HG02642 (cell line): ENCODE data around the gene ACCS.
A peak's percentile ranks its signal among the peaks of the same experiment; 100 is the strongest.

Experiments
- ATAC-seq: cut with Tn5 transposase; IDR thresholded peaks from one replicate; pipeline ENCODE4 v1.9.1; 2021; ENCODE audit warnings: mild to moderate bottlenecking; ENCODE audit not compliant: unreplicated experiment, poor library complexity

ACCS gene

DNA sequence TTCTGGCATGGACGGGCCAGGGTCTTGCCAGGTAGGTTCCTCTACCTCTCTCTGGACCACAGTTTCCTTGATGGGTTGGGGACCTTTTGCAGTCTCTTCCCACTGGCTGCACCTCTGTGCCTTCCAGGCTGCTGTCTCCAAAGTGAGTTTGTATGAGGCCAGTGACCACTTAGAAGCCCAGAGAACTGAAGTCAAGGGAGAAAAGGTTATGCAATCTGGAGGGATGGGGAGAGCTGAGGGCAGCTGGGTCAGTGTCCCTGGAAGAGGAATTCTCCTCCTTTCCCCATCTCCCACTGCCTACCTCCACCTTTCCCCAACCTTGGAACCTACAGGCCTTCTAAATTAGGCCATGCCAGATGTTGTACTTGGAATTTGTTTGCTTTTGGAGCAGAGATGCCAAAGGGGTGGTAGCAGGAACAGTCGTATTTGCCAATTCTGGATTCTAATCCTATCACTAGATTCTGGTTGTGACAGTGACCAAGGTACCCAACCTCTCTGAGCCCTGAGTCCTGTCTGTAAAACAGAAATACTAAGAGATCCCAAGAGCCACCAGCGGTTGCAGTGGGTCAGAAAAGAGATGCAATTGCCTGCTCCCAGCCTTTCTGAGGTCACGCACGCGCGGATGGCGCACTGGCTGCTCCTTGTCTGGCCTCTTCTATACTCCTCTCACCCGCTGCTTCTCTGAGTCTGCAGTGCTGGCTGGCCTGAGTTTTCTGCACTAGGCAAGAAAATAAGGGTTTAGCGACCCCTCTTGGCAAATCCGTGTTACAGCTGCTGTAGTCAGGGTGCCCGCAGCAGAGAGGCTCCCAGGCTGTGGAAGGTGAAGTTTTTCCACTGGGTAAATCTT lies 29.0 kb upstream of the ACCS start:
- ATAC-seq: peak; percentile 85

- ATAC-seq: no peak
Observed at GRCh38 chr11:44037658-44037998, 28.4 kb upstream of the ACCS start.

DNA sequence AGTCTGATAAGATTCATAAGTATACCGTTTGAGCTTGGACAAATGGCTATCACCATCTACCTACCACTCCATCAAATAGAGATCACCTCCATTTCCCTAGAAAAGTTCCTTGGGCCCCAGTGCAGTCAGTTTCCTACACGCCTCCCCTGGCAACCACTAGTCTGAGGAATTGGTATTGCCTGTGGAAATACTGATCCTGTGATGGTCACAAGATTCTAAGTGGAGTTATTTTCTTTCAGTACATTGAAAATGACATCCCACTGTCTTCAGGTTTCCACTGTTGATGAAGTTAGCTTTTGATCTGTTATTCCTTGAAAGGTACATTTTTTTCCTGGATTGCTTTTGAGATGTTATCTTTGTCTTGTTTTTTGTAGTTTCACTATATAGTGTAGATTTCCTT lies 22.9 kb upstream of the ACCS start:
- ATAC-seq: no peak

GRCh38 chr11:44046182-44046581 lies 19.9 kb upstream of the ACCS start:
- ATAC-seq: no peak

- ATAC-seq: no peak
Observed at GRCh38 chr11:44047298-44047697, 18.8 kb upstream of the ACCS start.

DNA sequence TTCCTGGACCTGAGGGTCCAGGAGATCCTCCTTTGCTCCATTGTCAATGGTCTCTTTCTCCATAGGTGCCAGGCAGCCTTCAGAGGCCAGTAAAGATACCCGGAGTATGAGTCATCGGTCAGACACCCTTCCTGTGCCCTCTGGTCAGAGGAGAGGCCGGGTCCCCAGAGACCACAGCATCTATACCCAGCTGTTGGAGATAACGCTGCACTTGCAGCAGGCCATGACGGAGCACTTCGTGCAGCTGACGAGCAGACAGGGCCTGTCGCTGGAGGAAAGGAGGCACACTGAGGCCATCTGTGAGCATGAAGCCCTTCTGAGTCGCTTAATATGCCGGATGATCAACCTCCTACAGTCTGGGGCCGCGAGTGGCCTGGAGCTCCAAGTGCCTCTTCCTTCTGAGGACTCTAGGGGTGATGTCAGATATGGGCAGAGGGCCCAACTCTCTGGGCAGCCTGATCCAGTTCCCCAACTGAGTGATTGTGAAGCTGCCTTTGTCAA lies 18.1 kb upstream of the ACCS start, which contains the start of gene ACCSL:
Gene ACCSL, plus strand, starts transcription at position 51 of the 501 bp plus-strand sequence. Its CDS starts 56 bp downstream, at position 107.
- ATAC-seq: no peak

GRCh38 chr11:44049832-44050231 lies 16.2 kb upstream of the ACCS start:
- no peak for ATAC-seq

GRCh38 chr11:44051171-44051570 lies 14.9 kb upstream of the ACCS start:
- no peak for ATAC-seq

DNA sequence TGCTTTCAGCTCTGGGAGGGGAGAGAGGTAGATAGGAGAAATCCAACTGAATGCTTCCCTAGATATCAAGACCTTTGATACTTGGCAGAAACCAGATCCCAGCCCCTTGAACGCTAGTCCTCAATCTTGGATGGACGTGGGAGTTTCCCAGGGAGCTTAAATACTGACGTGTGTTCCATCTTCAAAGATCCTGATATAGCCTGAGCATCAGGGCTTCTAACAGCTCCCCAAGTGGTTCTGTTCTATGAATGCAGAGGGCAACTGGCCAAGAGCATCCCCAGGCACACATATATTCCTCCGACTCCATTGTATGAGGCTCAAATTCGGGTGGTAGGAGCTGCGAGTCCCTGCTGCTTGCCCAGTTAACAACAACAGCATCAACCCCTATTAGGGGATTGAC lies 8.7 kb upstream of the ACCS start:
- no peak for ATAC-seq

DNA sequence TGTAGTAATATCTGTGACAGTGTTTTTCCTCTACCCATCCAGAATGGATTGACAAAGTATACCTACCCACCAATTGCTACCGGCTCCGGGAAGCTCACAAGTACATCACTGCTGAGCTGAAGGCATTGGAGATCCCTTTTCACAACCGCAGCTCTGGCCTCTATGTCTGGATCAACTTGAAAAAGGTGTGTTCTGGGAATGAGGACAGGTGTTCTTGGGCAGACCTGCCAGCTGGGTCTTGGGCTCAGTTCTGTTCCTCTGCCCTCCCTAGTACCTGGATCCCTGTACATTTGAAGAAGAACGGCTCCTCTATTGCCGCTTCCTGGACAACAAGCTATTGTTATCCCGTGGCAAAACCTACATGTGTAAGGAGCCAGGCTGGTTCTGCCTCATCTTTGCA lies 7.8 kb upstream of the ACCS start:
- ATAC-seq: no peak

- ATAC-seq: no peak
Observed at GRCh38 chr11:44065161-44065661, 859 bp upstream of the ACCS start.

DNA sequence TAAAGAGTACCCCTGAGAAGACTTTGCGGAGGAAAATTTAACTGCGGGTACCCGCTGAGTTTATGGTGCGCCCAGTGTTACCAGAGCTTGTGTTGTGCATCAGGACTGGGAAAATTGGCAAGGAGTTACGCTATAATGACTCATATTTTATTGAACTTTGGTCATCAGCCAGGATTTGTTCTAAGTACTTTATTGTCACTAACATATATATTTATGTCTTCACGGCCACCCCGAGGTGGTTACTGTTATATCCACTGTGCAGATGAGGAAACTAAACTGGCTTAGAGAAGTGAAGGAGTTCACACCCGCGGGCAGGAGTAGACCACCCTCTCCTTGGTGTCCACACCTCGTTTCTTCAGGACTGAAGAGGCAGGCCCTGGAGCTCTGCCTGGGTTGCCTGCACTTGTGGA lies 667 bp downstream of the ACCS start:
- no peak for ATAC-seq

DNA sequence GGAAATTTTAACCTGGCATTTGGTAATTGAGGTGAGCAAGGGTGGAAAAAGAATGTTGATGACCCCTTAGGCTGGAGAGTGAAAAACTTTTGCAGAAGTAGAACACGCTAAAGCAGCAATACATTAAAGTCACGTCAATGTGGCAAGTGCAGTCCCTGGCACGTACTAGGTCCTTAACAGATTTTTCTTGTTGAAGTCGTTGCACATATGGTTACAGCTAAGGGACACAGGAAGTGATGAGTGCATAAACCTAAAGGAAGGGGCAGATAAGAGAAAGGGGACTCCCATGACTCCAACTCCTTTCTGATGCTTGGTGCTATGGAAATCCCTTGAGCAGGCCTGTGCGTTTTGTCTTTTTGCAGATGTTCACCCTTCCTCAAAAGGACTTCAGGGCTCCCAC lies 1.2 kb downstream of the ACCS start:
- no peak for ATAC-seq

GRCh38 chr11:44068180-44068579 lies 2.1 kb downstream of the ACCS start:
- ATAC-seq: no peak

DNA sequence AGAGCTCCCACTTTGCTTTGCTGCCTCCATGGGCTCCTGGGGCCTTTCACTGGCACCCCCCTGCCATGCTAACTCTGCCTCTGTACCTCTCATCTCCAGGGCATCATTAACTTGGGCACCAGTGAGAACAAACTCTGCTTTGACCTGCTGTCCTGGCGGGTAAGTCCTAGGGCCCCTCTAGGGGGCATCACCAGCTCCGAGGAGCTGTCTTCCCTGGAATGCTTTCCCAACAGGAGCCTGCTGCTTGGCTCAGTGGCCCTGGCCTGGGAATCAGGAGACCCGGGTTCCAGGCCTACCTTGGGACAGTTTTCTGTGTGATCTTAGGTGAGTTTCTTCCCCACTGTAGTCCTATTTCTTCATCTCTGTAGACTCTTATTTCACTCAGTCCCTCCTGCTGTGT lies 5.1 kb downstream of the ACCS start:
- ATAC-seq: no peak

DNA sequence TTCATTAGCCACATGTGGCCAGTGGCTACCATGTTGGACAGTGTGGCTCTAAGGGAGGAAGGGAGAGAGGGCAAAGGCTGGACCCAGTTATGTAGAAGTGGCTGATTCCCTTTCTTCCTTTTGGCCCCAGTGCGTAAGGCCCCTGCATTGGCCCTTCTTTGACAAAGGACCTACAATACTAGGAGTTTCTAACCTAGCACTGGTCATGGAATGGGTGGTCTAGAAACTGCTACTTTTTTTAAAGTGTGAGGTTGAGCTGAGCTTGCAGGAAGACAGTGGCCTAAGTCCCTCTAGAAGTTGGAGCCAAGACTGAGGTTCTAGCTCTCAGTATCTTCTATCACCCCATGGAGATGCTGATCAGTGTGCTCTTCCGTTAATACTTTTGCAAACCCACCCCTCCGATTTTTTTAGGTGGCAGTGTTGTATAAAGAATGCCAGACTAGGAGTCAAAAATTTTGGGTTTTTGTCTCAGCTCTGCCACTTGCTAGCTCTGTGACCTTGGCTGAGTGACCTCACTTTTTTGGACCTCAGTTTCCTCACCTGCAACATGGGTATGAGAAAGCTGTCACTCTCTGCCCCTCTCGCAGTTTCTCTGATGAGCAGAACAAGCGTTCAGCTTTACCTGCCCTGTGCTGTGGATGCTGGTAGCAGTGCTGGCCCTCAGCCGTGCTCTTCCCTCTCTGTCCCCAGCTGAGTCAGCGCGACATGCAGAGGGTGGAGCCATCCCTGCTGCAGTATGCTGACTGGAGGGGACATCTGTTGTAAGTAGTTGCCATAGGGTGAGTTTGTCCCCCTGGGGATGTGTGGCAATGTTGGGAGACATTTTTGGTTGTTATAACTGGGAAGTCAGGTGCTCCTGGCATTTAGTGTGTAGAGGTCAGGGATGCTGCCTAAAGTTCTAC lies 6.9 kb downstream of the ACCS start:
- no peak for ATAC-seq

- ATAC-seq: no peak
Observed at GRCh38 chr11:44078794-44079193, 12.7 kb downstream of the ACCS start.

- no peak for ATAC-seq
Observed at GRCh38 chr11:44079376-44079775, 13.3 kb downstream of the ACCS start.

- no peak for ATAC-seq
Observed at GRCh38 chr11:44080951-44081350, 14.9 kb downstream of the ACCS start.

GRCh38 chr11:44082645-44083044 lies 16.6 kb downstream of the ACCS start:
- no peak for ATAC-seq

- no peak for ATAC-seq
Observed at GRCh38 chr11:44083433-44083832, 17.4 kb downstream of the ACCS start.
